ENCODE data around the gene KRT35.

KRT35 gene

DNA sequence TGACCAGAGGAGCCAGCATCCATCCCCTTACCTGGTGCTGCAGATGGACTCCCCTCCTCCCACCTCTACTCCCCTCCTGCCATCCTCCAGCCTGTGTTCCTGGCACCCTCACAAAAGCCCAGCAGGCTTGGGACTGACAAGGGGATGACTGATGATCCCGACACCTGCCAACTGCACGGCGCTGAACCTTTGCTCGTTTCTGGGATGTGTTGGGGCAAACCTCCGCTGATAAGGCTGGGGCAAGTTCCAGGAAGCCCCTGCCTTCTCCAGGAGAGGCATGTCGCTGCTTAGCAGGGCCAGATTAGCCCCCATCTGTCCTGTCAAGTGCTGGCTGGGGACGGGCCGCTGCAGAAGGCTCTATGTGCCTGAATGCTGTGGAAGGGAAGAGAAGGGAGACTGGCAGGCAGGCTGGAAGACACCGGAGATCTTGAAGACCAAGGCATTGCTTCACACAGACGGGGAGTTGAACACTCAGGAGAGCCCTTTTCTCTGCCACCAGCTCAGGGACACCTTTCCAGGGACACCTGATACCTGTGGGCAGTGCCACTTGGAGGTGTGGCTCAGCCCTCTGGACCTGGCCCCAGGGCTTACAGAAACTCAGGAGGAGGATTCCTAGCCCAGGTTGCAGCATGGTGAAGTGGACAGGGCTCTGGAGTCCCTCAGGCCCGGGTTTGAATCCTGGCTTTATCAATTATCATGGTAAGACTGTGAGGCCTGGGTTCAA, 38.7 kb upstream of the KRT35 start:
- no peak overlapping the region for H3K4me3 ChIP-seq (ENCODE audit: low read depth, low read length)
- TF ChIP-seq, protein P1, sequence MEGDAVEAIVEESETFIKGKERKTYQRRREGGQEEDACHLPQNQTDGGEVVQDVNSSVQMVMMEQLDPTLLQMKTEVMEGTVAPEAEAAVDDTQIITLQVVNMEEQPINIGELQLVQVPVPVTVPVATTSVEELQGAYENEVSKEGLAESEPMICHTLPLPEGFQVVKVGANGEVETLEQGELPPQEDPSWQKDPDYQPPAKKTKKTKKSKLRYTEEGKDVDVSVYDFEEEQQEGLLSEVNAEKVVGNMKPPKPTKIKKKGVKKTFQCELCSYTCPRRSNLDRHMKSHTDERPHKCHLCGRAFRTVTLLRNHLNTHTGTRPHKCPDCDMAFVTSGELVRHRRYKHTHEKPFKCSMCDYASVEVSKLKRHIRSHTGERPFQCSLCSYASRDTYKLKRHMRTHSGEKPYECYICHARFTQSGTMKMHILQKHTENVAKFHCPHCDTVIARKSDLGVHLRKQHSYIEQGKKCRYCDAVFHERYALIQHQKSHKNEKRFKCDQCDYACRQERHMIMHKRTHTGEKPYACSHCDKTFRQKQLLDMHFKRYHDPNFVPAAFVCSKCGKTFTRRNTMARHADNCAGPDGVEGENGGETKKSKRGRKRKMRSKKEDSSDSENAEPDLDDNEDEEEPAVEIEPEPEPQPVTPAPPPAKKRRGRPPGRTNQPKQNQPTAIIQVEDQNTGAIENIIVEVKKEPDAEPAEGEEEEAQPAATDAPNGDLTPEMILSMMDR (IDR thresholded peaks at IDR 0.05; ENCODE audit: low read depth, low read length) = no peak
- TF ChIP-seq MYC (IDR thresholded peaks at IDR 0.05; ENCODE audit: low read depth, low read length) (no peak), POLR2A (IDR thresholded peaks at IDR 0.05; ENCODE audit: extremely low read depth, insufficient read length) (no peak)
- TF ChIP-seq, protein P2, sequence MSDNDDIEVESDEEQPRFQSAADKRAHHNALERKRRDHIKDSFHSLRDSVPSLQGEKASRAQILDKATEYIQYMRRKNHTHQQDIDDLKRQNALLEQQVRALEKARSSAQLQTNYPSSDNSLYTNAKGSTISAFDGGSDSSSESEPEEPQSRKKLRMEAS (IDR thresholded peaks at IDR 0.05; ENCODE audit: low read depth, low read length) = no peak
- no peak for DNase-seq (ENCODE audit: low read depth)

DNA sequence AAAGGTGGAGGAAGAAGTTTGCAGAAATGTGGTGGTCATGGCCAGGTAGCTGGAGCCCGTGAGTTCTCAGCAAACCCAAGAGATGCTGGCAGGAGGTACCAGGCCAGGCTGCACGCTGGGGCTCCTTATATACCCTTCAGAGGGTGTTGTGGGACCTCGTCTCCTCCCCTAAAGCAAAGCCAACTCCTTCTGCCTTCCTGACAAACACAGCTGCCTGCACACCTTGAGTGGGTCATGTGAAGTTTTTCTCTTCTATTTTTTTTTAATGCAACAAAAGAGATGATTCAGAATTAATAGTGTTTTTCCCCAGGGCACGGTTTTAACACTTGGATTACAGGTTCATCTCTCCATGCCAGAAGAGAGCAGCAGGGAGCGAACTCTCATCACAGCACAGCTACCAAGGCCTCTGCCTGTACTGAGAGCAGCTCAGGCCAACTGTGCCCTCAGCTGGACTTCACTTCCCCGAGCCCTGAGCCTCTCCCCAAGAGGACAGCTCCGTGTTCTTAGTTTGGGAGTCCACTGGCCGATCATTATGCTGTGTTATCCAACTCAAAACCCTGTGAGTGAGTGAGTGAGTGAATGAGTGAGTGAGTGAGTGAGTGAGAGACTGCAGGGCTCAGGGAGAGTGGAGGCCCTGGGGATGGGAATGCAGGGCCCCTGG, 38.0 kb upstream of the KRT35 start, which contains the start of gene KRT15:
Gene KRT15 (minus strand): TSS at position 102 of the 661 bp plus-strand sequence. CDS start 63 bp downstream, at position 39.
- TF ChIP-seq, protein P1 (IDR thresholded peaks at IDR 0.05; ENCODE audit: low read depth, low read length) = no peak
- TF ChIP-seq POLR2A (IDR thresholded peaks at IDR 0.05; ENCODE audit: extremely low read depth, insufficient read length) = no peak
- TF ChIP-seq MYC (IDR thresholded peaks at IDR 0.05; ENCODE audit: low read depth, low read length) = no peak
- TF ChIP-seq, protein P2 (IDR thresholded peaks at IDR 0.05; ENCODE audit: low read depth, low read length) = no peak
- H3K4me3 ChIP-seq (ENCODE audit: low read depth, low read length) = no peak within 1 kb of the TSS
- no peak for DNase-seq (ENCODE audit: low read depth)

DNA sequence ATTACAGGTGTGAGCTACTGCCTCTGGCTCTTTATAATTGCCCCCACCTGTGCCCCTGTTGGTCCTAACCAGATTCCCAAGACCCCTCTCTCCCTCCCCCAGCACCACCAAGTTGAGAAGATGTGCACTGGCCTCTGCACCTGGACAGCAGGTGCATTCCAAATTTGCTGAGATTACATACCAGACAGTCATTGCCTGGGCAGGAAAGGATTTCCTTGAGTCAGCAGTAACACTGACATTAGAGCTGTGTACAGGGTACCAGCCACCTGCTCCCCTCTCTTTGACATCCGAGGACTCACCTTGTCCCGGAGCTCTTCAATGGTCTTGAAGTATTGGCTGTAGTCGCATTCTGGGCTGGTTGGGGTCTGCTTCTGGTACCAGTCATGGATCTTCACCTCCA, 37.1 kb upstream of the KRT35 start:
- no peak for DNase-seq (ENCODE audit: low read depth)
- no peak overlapping the region for H3K4me3 ChIP-seq (ENCODE audit: low read depth, low read length)
- TF ChIP-seq, protein P2 (IDR thresholded peaks at IDR 0.05; ENCODE audit: low read depth, low read length) = no peak
- no peak for TF ChIP-seq MYC (IDR thresholded peaks at IDR 0.05; ENCODE audit: low read depth, low read length)
- TF ChIP-seq, protein P1 (IDR thresholded peaks at IDR 0.05; ENCODE audit: low read depth, low read length) = no peak

DNA sequence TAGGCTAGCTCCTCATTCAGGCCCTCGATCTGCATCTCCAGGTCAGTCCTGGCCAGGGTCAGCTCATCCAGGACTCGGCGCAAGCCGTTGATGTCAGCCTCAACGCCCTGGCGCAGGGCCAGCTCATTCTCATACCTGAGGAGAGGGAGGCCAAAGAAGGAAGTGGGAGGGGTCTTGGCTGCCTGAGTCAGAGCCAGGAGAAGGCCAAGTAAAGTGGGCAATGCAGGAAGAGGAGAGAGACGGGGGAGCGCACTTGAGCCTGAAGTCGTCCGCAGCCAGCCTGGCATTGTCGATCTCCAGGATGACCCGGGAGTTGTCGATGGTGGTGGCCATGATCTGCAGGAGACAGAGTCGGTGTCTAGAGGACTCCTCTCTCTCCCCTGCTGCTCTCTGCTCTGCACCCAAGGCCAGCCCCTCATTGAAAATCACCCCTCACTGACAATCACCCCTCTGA, 35.9 kb upstream of the KRT35 start:
- TF ChIP-seq POLR2A (IDR thresholded peaks at IDR 0.05; ENCODE audit: extremely low read depth, insufficient read length) (no peak), MYC (IDR thresholded peaks at IDR 0.05; ENCODE audit: low read depth, low read length) (no peak)
- TF ChIP-seq, protein P2 (IDR thresholded peaks at IDR 0.05; ENCODE audit: low read depth, low read length) = no peak
- TF ChIP-seq, protein P1 (IDR thresholded peaks at IDR 0.05; ENCODE audit: low read depth, low read length) = no peak
- H3K4me3 ChIP-seq (ENCODE audit: low read depth, low read length) = no peak overlapping the region
- no peak for DNase-seq (ENCODE audit: low read depth)

DNA sequence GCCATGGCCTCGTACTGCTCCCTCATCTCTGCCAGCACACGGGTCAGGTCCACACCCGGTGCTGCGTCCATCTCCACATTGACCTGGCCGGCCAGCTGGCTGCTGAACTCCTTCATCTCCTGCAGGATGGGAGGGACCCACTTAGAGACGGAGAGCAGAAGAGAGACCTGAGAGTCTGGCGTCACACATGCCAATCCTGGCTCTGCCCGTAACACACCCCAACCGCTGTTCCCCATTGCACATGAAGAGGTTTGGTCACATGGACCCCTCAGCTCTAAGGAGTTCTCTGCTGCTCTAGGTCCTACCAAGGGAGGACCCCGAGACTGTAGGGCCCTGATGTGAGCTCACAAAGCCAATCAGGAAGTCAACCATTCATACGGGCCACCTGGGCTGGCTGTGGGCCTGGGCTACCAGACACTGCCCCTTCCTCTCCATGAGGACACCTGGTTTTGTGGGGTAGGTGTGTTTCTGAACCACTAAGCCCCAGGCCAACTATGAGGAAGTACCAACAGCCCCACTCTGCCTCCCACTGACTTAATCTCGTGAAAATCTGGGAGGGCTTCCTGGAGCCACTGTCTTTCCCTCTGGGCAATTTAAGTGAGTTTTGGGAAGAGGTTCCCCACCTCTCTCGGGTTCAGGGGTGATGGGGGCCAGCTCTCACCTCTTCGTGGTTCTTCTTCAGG, 35.3 kb upstream of the KRT35 start:
- TF ChIP-seq, protein P1 (IDR thresholded peaks at IDR 0.05; ENCODE audit: low read depth, low read length) = no peak
- TF ChIP-seq POLR2A (IDR thresholded peaks at IDR 0.05; ENCODE audit: extremely low read depth, insufficient read length) (no peak), MYC (IDR thresholded peaks at IDR 0.05; ENCODE audit: low read depth, low read length) (no peak)
- TF ChIP-seq, protein P2 (IDR thresholded peaks at IDR 0.05; ENCODE audit: low read depth, low read length) = no peak
- no peak for DNase-seq (ENCODE audit: low read depth)
- H3K4me3 ChIP-seq (ENCODE audit: low read depth, low read length) = no peak overlapping the region

All from NB4 (cell line).